SK-N-SH (cell line): ENCODE data around the gene DHX57. TPM values are rescaled to one million over a fixed set of nuclear protein-coding genes. Genes with fewer than 3 reads are reported as not detected.

Experiments
- CTCF ChIA-PET: fragments of 300-600, 350-600 bp; formaldehyde crosslinking; extraction: SDS; loops from one replicate; lab custom pipeline; 2021; lab: Yijun Ruan, JAX
- POLR2A ChIA-PET: fragments of 350-600 bp; sonication (Branson Sonifier 250); formaldehyde crosslinking; extraction: SDS; loops from one replicate; lab custom pipeline; 2020; ENCODE audit warnings: antibody characterized with exemption, inconsistent platforms; lab: Yijun Ruan, JAX
- DNase-seq: peaks from one replicate; pipeline ENCODE4 v3.0.0; 2012
- H2AFZ ChIP-seq: fragments of 200-600 bp; sonication (generic); 2 replicates; pipeline ENCODE4 v1.8.1; 2016; ENCODE audit warnings: antibody characterized with exemption, mild to moderate bottlenecking, low read depth
- H3F3A ChIP-seq: fragments of 200-600 bp; sonication (generic); replicated peaks from 2 replicates; pipeline ENCODE3; 2016; ENCODE audit warnings: antibody characterized with exemption, mild to moderate bottlenecking; ENCODE audit not compliant: insufficient read depth
- H3K27ac ChIP-seq, 2 experiments: fragments of 200-500 bp in 1 of 2; fragments of 200-600 bp in 1 of 2; sonication (Bioruptor generic) in 1 of 2; sonication (generic), shearing (Covaris generic) in 1 of 2; 2 replicates each; pipeline versions ENCODE4 v1.5.1 to v1.6.1; 2014 to 2016; ENCODE audit warnings: low read depth in 2 of 2, inconsistent platforms in 1 of 2, low read length in 1 of 2, mild to moderate bottlenecking in 1 of 2, mixed read lengths in 1 of 2
- H3K27me3 ChIP-seq: fragments of 200-600 bp; sonication (generic), shearing (Covaris generic); 2 replicates; pipeline ENCODE4 v1.6.1; 2016; ENCODE audit warnings: mixed run types; ENCODE audit not compliant: insufficient read depth
- H3K36me3 ChIP-seq, 2 experiments: fragments of 200-500 bp in 1 of 2; fragments of 200-600 bp in 1 of 2; sonication (Bioruptor generic) in 1 of 2; sonication (generic) in 1 of 2; replicated peaks in 1 of 2; 2 replicates each; pipeline versions ENCODE3 to v1.5.1; 2014 to 2016; ENCODE audit warnings: low read length in 1 of 2, mild to moderate bottlenecking in 1 of 2; ENCODE audit not compliant: insufficient read depth in 2 of 2, control insufficient read depth in 1 of 2
- H3K4me1 ChIP-seq, 2 experiments: fragments of 200-500 bp in 1 of 2; fragments of 200-600 bp in 1 of 2; sonication (Bioruptor generic) in 1 of 2; sonication (generic), shearing (Covaris generic) in 1 of 2; 2 replicates each; pipeline versions ENCODE4 v1.5.1 to v1.6.1; 2014 to 2016; ENCODE audit warnings: low read depth in 1 of 2, low read length in 1 of 2, mixed run types in 1 of 2; ENCODE audit not compliant: insufficient read depth in 2 of 2, control insufficient read depth in 1 of 2
- H3K4me2 ChIP-seq: fragments of 200-600 bp; sonication (generic), shearing (Covaris generic); 2 replicates; pipeline ENCODE4 v1.6.1; 2017; ENCODE audit warnings: mixed run types
- H3K4me3 ChIP-seq, 2 experiments: fragments of 200-500 bp in 1 of 2; fragments of 200-600 bp in 1 of 2; sonication (Bioruptor generic) in 1 of 2; sonication (generic), shearing (Covaris generic) in 1 of 2; 2 replicates each; pipeline versions ENCODE4 v1.5.1 to v1.8.1; 2014 to 2016; ENCODE audit warnings: low read depth in 2 of 2, inconsistent platforms in 1 of 2, low read length in 1 of 2, mild to moderate bottlenecking in 1 of 2, mixed read lengths in 1 of 2, moderate library complexity in 1 of 2
- H3K79me2 ChIP-seq: fragments of 200-600 bp; sonication (generic); 2 replicates; pipeline ENCODE4 v1.8.1; 2017; ENCODE audit warnings: mild to moderate bottlenecking; ENCODE audit not compliant: insufficient read depth
- H3K9ac ChIP-seq: fragments of 200-600 bp; sonication (generic); 2 replicates; pipeline ENCODE4 v1.6.1; 2017; ENCODE audit warnings: mixed run types
- H3K9me2 ChIP-seq: fragments of 200-600 bp; sonication (generic); 2 replicates; pipeline ENCODE4 v1.6.1; 2017; ENCODE audit warnings: mixed run types
- H3K9me3 ChIP-seq: fragments of 200-600 bp; sonication (generic); 2 replicates; pipeline ENCODE4 v1.6.1; 2017; ENCODE audit warnings: mixed run types, mild to moderate bottlenecking, moderate library complexity
- H4K20me1 ChIP-seq: fragments of 200-600 bp; sonication (generic); 2 replicates; pipeline ENCODE4 v1.6.1; 2017; ENCODE audit warnings: mild to moderate bottlenecking, mixed run types; ENCODE audit not compliant: insufficient read depth
- CHD2 ChIP-seq: fragments of 150-350 bp; IDR thresholded peaks from 2 replicates; pipeline ENCODE4 v1.6.1; 2018; ENCODE audit warnings: low read length; ENCODE audit not compliant: partially characterized antibody
- FOSL2 ChIP-seq: IDR thresholded peaks from 2 replicates; pipeline ENCODE4 v1.4.0; 2012; ENCODE audit warnings: low read depth, mild to moderate bottlenecking, moderate library complexity, borderline replicate concordance
- TEAD4 ChIP-seq: IDR thresholded peaks from 2 replicates; pipeline ENCODE4 v1.4.0; 2012; ENCODE audit warnings: mild to moderate bottlenecking, borderline replicate concordance; ENCODE audit not compliant: insufficient read depth
- WGBS: methylation state at CpG from one replicate; pipeline ENCODE4 v1.1.6; 2017; ENCODE audit warnings: low lambda C conversion rate; 5-methylcytosine and 5-hydroxymethylcytosine counted together
- polyA plus RNA-seq, 3 experiments: library from polyadenylated mRNA; depleted of rRNA; stranded (reverse); fragments of >200 nt; gene quantifications; 2 replicates each; pipeline ENCODE4 v1.2.3, GENCODE V29; 2012
- TF ChIP-seq, protein P1 (sequence below): IDR thresholded peaks from 2 replicates; pipeline ENCODE4 v1.4.0; 2012; ENCODE audit warnings: low read depth, borderline replicate concordance
- TF ChIP-seq, protein P2 (sequence below): IDR thresholded peaks from 2 replicates; pipeline ENCODE4; 2012
- TF ChIP-seq, protein P3 (sequence below): IDR thresholded peaks from 2 replicates; pipeline ENCODE4 v1.4.0; 2012; ENCODE audit warnings: low read depth, borderline replicate concordance

The DHX57 gene
- polyA plus RNA-seq, 1 of the 3 experiments (the other 2 are of a cell fraction): 12.3 TPM

GRCh38 chr2:38824906-38825305 lies 50.8 kb downstream of the DHX57 start:
- Histone ChIP-seq H3K9me3 (no peaks in the 10 kb centered on the region), H4K20me1 (no peaks in the 10 kb centered on the region), H3K4me1 (peaks cover 0 to 8% of the 10 kb centered on the region in 2 experiments; a peak in 1 of 4 replicates), H3K4me2 (no peak overlapping the region), H3K9me2 (no peaks in the 10 kb centered on the region), H3K27me3 (no peaks in the 10 kb centered on the region), H3K79me2 (no peaks in the 10 kb centered on the region), H2AFZ (no peak overlapping the region), H3K36me3 (peaks cover 41 to 63% of the 10 kb centered on the region in 2 experiments), H3K27ac (no peak overlapping the region), H3K4me3 (no peak overlapping the region), H3F3A (peaks cover 4% of the 10 kb centered on the region), H3K9ac (no peak overlapping the region)
- POLR2A ChIA-PET: no interaction called here
- DNase-seq: no peak
- WGBS: 98% methylated on average over 2 of the region's 2 CpGs
- TF ChIP-seq, protein P1, sequence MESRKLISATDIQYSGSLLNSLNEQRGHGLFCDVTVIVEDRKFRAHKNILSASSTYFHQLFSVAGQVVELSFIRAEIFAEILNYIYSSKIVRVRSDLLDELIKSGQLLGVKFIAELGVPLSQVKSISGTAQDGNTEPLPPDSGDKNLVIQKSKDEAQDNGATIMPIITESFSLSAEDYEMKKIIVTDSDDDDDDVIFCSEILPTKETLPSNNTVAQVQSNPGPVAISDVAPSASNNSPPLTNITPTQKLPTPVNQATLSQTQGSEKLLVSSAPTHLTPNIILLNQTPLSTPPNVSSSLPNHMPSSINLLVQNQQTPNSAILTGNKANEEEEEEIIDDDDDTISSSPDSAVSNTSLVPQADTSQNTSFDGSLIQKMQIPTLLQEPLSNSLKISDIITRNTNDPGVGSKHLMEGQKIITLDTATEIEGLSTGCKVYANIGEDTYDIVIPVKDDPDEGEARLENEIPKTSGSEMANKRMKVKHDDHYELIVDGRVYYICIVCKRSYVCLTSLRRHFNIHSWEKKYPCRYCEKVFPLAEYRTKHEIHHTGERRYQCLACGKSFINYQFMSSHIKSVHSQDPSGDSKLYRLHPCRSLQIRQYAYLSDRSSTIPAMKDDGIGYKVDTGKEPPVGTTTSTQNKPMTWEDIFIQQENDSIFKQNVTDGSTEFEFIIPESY: no peak
- TF ChIP-seq TEAD4: no peak
- TF ChIP-seq, protein P2, sequence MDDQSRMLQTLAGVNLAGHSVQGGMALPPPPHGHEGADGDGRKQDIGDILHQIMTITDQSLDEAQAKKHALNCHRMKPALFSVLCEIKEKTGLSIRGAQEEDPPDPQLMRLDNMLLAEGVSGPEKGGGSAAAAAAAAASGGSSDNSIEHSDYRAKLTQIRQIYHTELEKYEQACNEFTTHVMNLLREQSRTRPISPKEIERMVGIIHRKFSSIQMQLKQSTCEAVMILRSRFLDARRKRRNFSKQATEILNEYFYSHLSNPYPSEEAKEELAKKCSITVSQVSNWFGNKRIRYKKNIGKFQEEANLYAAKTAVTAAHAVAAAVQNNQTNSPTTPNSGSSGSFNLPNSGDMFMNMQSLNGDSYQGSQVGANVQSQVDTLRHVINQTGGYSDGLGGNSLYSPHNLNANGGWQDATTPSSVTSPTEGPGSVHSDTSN: no peak
- CTCF ChIA-PET: interaction anchor here (1.1 to 2.0 kb wide), 3 partner anchors 10 to 17 kb away, joined by 3 to 16 read pairs (median 4); no protein-coding TSS in a partner anchor

- H3K9me3 ChIP-seq: no peaks in the 10 kb centered on the region
- no peak overlapping the region for H2AFZ ChIP-seq
- H3K4me2 ChIP-seq: no peak overlapping the region
- no peaks in the 10 kb centered on the region for H4K20me1 ChIP-seq
- H3K4me3 ChIP-seq: no peak overlapping the region
- ChIA-PET CTCF (no interaction called here), POLR2A (no interaction called here)
- H3K36me3 ChIP-seq: peaks cover 50 to 67% of the 10 kb centered on the region in 2 experiments
- no peak for DNase-seq
- peaks cover 4% of the 10 kb centered on the region for H3F3A ChIP-seq
- H3K79me2 ChIP-seq: no peaks in the 10 kb centered on the region
- H3K9ac ChIP-seq: no peak overlapping the region
- 91% methylated on average over 5 of the region's 5 CpGs for WGBS
- no peak for TF ChIP-seq FOSL2
- no peak for TF ChIP-seq CHD2
- TF ChIP-seq, protein P3, sequence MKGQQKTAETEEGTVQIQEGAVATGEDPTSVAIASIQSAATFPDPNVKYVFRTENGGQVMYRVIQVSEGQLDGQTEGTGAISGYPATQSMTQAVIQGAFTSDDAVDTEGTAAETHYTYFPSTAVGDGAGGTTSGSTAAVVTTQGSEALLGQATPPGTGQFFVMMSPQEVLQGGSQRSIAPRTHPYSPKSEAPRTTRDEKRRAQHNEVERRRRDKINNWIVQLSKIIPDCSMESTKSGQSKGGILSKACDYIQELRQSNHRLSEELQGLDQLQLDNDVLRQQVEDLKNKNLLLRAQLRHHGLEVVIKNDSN: no peak
- H3K27me3 ChIP-seq: no peaks in the 10 kb centered on the region
- no peaks in the 10 kb centered on the region for H3K9me2 ChIP-seq
- no peak overlapping the region for H3K27ac ChIP-seq
- H3K4me1 ChIP-seq: peaks cover 0 to 8% of the 10 kb centered on the region in 2 experiments; a peak in 1 of 4 replicates
Measured at GRCh38 chr2:38823386-38823785, 52.3 kb downstream of the DHX57 start.
